Right hindlimb (tissue), 1 donor: ENCODE data around the gene IKZF5.

Experiments used
- DNase-seq: peaks from one replicate; pipeline ENCODE4 v3.0.0-alpha.2; 2018

Gene IKZF5, protein sequence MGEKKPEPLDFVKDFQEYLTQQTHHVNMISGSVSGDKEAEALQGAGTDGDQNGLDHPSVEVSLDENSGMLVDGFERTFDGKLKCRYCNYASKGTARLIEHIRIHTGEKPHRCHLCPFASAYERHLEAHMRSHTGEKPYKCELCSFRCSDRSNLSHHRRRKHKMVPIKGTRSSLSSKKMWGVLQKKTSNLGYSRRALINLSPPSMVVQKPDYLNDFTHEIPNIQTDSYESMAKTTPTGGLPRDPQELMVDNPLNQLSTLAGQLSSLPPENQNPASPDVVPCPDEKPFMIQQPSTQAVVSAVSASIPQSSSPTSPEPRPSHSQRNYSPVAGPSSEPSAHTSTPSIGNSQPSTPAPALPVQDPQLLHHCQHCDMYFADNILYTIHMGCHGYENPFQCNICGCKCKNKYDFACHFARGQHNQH

DNA sequence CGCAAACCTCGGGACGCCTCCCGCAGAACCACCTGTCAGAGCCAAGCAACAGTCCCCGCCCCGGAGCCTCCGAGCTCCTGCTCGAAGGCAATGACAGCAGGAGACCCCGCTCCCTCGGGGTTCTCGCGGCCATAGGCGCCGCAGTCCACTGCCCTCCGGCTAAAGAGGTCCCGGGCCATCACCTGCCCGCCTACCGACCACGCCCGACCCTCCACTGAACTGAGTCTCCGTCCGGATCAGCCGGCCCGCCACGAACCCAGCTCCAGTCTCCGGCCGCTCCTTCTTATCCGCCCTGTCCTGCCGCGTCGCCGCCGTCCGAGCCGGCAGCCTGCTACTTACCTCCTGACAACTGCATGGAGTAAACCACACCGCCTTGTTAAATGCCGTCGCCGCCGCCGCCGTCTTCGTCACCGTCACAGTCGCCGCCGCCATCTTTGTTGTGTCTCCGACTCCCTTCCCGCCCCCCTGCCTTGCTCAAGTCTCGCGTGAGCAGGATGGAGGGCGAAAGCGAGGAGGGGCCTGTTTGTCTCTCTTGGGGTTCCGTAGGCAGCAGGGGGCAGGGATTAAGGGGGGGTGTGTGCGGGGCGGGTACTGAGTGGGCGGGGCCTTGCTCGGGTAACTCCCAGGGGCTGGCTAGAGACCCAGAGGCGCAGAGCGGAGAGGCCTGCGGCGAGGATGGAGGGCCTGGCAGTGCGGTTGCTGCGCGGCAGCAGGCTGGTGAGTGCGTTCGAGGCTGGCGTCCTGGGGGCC lies at the start of gene IKZF5, which contains the start of gene ACADSB:
IKZF5 (minus strand) TSS at position 441 of the 750 bp plus-strand sequence. CDS start 10,170 bp downstream, outside the sequence.
ACADSB (plus strand) TSS at position 652 of the 750 bp plus-strand sequence; CDS start at position 676, 24 bp downstream.
- DNase-seq = peak; percentile 98

DNA sequence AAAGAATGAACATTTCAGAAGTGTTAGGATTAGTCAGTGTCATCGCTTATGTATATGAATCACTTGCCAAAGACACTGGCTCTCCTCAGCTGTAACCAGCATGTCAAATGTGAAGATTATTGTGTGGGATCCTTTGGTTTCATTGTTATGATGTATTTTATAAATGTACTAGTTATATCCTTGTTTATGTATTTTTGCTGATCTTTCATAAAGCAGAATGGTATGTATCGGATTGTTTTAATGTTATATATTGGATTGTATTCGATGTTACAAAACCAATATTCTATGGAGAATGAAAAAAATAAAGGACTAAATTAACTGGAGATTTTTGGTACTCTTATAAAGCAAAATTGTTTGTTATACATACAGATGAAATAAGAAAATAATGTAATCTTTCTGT lies 49.4 kb upstream of the IKZF5 start:
- no peak for DNase-seq

DNA sequence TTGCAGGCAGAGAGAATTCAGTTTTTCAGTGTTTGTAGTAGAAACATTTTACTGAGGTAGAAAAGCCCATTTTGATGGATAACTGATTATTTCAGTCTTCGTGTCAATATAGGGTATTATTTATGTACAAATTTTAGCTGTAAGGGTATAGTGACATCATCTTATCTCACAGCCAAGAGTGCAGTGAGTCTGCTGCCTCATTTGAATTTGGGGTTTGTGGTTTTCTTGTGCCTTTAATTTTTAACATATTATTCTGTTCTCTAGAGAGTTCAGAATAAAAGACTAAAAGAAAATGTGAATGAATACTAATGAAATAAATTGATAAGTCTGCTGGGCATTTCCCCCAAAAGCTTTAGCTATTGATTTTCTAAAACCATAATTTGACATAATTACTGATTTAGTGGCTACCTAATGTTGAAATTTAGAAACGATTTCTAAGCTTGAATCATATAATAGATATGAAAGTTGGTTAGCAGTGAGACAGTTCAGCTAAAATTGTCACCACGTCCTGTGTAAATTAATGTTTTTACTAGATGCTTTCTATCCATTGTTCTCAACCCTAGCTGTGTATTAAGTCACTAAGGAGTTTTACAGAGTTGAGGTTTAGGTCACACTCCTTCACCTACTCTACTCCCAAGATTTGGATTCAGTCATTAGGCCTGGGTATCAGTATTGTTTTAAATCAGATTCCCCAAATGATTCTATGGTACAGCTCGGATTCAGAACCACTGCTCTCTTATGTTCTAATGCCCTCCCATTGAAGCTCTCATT lies 37.6 kb upstream of the IKZF5 start:
- DNase-seq = no peak

DNA sequence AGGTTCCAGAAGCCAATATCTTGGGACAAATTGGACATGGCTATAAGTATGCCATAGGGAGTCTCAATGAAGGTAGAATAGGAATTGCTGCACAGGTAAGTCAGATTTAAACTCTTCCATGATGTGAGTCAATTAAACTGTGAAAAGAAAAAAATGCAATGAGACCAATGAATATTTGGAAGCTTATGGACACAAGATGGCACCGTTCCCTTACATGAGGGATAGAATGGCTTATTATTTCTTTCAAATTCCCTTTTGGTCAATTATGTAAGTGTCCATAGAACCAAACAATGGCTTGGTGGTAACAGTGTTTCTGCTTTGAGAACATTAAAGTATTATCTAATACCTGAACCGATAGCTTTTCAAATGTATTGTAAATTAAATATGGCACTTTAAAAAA lies 35.8 kb upstream of the IKZF5 start:
- DNase-seq = no peak

DNA sequence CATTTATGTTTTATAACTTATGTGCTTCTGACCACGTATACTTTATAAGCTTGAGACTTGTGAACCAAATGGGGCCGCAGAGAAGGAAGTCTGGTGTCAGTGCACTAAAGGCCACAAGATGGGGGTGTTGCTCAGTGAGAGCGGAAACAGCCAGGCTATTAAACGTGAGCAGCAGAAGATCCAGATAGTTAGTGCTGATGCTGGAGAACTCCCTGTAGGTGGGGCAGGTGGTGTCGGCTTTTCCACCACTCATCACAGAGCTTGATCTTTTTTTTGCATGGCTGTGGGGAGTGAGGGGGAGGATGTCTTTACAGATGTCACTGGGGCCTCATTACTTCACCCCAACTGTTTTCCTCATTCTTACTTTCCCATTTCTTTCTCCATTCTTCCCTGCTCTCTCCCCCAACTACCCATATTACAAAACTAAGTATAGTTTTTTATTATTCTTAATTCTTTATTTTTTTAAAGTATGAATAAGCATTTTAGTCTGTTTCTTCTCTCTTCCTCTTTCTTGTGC lies 34.9 kb upstream of the IKZF5 start:
- DNase-seq = peak; percentile 53

DNA sequence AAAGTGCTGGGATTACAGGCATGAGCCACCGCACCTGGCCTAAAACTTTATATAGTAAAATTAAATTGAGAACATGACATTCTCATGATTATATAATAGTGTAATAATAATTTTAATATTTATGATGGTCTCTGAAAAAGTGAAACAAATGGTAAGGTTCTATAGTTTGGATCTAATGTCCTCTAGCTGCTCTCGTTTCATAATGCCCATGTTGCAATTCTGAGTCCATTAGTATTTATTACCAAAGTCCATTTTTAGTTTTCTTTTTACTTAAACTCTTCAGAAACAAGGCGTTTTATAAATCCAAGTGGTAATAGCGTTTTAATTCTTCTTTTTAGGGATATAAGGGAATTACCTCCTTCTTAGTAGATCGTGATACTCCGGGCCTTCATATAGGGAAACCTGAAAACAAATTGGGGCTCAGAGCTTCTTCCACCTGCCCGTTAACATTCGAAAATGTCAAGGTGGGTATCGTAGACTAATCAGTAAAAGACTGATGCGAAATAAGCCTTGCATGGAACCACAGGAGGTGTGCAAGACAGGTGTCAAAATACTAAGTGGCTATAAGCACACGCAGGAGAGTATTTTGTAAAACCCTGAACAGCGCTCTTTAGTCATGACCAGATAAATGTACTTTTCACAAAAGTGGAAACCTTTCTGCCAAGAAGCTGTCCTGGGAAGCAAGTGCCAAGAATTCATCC lies 34.3 kb upstream of the IKZF5 start:
- no peak for DNase-seq

DNA sequence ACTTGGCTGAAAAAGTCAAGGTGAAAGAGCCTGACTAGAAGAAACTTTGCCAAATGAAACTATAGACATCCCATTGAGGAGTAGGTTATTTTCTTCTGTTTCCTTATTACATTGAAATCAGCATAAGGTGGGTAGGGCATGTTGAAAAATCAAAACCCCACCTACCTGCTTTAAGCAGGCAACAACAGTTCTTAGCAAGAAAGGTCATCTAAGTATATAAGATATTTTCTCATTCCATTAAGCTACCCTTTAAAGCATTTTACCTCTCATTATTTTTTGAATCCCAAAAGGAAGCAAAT lies 31.0 kb upstream of the IKZF5 start:
- no peak for DNase-seq

DNA sequence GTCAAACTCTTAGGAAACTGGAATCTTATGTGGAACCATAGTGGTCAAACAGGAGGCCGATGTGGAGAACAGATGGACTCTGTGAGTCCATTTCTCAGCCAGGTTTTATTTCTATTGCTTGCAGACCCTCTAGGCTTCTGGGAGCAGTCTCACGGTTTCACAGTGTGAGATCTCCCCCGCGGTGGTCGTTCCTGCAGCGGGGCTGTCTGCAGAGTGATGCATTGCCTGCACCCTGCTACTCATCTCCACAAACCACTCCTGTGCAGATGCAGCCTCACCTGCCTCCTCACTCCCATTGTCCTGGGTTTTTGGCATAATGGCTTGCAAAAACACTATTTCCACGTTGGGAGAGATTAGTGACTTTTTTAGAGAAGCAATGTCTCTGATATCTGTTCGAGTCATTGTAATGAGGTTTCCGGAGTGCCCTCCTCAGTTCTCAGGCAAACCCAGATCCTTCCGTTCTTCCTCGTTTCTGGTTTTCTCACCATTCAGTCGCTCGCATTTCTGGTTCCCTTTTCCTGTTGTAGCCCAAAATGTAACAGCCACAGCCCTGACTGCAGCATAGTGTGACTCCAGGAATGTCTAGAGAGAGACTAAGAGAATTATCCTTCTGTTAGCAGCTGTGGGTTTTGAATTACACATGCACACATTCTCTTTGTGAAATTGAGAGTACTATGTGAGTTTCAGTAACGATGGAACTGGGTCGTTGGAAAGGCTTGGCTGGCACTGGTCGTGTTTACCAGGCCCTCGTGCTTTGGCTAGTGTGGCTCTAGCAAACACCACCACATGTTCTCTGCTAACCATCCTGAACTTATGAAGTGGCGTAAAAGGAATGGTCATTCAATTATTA lies 30.4 kb upstream of the IKZF5 start:
- no peak for DNase-seq

DNA sequence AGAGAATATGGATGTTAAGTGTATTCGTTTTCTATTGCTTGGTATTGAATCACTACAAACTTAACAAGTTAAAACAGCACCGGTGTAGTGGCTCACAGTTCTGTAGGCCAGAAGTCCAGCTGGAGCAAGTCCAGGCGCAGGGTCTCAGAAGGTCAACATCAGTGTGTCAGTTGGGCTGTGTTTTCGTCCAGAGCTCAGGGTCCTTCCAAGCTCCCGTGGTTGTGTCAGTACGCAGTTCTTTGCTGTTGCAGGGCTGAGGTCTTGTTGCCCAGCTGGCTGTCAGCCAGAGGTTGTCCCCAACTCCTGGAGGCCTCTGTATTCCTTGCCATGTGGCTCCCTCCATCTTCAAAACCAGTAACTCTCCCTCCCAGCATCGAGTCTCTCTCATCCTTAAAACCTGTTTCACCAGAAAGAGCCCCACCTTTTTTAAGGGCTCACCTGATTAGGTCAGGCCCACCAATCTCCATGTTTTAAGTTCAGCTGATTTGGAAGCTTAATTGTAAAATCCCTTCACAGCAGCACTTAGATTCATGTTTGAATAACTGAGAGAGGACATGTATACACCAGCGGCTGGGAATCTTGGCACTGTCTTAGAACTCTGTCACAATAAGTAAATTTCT lies 27.0 kb upstream of the IKZF5 start:
- DNase-seq = no peak

DNA sequence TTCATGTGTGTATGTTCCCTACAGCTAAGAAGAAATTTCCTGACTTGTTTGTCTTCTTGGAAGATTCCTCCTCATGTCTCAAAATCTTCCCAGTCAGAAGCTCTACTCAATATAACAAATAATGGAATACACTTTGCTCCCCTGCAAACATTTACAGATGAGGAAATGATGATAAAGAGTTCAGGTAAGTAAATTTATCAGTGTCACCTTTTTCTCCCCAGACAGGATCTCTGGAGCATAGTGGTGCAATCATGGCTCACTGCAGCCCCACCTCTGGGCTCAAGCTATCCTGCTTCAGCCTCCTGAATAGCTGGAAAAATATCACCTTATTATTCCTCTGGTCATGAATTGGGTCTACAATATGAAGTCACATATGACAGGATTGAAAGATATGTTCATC lies 25.7 kb upstream of the IKZF5 start:
- DNase-seq = no peak

DNA sequence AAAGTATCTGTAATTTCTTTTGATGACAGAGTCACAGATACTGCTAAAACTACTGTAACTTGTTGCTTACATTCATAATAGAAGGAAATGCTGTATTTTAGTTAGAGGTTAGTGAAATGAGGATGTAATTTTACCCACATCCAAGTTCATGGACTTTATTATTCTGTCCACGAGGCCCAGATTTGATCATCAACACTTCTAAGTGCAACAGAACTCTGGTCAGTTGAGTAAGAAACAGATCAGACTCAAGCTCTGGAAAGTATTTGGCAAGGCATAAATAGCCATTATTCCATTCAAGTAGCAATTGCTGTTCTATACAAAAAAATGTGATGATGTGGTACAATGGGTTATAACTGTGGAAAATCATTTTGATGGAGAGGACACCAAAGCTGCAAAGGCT lies 22.5 kb upstream of the IKZF5 start:
- no peak for DNase-seq

DNA sequence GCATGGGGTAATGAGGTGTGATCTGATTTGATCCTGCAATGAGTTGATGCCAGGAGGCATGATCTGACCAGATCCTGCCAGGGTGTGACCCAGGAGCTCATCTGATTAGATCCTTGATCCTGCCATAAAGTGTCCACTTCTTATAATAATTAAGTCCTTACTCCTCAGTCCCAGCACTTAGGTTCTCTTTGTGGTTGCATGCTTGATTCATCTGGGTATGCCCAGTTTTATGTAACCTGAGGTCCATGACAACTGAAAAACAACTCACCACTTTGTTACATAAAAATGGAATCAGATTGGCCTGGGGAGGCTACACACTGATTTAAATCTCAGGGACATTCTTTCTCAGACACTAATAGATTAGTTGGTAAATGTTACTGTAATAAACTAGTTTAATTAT lies 19.3 kb upstream of the IKZF5 start:
- no peak for DNase-seq

DNA sequence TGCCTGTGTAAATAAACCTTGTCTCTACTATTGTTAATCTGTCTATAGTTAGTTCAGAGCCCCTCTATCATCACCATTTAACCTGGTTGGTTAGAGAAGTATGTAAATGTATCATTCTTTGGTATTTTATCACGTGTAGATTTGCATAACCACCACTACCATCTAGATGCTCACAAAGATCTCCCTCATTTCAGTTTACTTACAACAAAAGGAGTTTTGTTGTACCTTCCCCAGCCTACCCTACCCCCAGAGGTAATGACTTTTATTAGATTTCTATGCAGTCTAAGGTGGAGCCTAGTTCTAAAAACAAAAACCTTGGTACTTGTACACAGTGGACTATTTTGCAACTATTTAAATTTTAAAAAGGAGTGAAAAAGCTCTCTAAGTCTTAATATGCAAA lies 17.7 kb upstream of the IKZF5 start:
- DNase-seq = no peak

DNA sequence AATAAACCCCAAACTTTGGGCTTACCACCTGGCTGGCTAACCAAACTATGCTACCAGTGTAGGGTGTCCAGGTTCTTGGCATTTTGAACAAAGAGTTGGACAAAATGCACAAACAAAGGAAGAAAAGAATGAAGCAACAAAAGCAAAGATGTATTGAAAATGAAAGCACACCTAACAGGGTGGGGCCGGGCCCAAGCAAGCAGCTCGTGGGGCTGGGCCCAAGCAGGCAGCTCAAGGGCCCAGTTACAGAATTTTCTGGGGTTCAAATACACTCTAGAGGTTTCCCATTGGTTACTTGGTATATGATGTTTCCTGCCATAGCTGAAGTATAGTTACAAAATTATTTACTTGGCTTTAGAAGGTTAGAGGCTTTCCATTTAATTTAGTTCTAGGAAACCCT lies 15.9 kb upstream of the IKZF5 start:
- DNase-seq = no peak

DNA sequence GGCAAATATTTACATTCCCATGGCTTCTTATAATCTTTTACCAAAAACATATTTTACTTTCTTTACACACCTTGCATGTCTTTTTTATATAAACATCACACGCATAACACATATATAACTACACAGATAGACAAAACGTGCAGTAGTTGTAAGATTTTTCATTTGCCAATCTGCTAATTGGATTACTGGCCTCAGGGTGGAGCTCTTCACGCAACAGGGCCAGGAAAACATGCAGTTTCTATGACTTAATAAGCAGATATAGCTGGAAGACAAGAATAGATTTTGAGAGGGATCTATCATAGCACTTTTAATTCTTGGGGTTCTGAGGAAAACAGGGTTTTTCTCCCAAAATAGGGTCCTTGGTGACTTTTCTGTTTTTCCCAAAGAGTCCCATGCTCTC lies 12.9 kb upstream of the IKZF5 start:
- DNase-seq = no peak

DNA sequence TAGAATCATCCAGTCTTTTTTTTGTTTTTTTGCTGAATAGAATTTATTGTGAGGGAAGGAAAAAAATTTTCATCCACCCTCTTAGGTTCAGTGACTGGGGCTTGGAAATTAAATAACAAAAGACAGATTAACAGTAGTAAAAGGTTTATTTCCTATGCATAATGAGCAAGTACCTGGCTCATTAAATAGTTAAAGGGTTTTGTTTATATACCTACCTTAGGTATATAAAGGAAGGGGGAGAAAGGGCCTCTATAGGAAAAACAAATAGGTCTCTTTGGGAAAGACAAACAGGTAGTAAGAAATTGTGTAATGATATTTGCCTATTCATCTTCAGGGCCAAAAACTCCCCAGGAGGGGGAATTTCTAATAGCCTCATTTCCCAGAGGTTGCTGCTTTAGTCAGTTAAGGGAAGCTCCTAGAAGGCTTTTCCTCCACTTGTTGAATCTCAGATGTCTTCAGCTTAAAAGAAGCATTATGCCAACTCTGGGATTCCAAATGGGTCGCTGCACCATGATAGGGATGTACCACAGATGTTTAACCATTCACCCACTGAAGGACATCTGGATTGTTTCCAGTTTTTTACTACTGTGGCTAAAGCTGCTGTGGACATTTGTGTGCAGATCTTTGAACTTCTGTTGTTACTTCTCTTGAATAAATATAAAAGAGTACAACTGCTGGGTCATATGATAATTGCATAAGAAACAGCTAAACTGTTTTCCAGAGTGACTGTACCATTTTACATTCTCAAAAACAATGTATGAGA lies 11.5 kb upstream of the IKZF5 start:
- DNase-seq = no peak

DNA sequence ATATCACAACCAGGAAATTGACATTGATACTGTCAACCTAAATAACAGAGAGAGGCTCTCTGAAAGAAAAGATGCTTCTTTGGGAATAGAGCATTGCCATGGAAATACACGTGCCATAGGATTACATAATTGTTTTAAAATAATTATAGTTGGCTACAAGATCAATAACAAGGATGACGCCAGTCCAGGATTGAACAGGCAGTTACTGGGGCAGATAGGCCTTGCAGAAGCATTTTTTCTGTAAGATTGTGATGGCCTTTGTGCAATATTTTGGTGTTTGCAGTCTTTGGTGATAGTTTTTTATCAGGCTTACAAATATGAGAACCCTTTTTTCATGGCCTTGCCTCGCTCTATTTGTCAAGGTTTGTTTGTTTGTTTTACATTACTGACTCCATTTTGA lies 10.7 kb upstream of the IKZF5 start:
- no peak for DNase-seq

DNA sequence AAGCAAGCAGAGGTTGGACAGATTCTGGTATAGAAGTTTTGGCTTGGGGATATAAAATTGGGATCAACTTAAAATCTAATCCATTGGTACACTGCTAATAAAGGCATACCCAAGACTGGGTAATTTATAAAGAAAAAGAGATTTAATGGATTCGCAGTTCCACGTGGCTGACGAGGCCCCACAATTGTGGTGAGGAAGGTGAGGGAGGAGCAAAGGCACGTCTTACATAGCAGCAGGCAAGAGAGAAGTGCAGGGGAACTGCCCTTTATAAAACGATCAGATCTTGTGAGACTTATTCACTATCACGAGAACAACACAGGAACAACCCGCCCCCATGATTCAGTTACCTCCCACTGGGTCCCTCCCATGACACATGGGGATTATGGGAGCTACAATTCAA lies 9.9 kb upstream of the IKZF5 start:
- DNase-seq = no peak

DNA sequence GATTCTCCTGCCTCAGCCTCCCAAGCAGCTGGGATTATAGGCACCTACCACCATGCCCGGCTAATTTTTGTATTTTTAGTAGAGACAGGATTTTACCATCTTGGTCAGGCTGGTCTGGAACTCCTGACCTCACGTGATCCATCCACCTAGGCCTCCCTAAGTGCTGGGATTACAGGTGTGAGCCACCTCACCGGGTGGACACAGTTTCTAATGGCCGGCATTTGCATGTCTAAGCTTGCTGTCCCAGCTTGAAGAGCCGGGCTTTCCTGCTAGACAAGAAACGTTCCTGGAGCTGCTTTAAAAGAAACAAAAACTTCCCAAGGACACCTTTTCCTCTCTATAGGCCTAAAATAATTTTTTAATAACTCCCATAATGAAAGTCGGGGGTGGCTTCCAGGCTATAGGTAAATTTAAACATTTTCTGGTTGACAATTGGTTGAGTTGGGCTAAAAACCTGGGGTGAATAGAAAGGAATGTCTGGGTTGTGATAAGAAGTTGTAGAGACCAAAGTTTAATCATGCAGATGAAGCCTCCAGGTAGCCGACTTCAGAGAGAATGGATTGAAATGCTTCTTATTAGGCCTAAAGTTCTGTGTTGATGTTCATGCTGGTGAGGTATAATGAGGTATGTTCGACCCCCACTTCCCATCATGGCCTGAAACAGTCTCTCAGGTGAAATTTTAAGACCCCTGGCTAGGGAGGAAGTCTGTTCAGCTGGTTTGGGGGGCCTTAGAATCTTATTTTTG lies 9.0 kb upstream of the IKZF5 start:
- DNase-seq = no peak

DNA sequence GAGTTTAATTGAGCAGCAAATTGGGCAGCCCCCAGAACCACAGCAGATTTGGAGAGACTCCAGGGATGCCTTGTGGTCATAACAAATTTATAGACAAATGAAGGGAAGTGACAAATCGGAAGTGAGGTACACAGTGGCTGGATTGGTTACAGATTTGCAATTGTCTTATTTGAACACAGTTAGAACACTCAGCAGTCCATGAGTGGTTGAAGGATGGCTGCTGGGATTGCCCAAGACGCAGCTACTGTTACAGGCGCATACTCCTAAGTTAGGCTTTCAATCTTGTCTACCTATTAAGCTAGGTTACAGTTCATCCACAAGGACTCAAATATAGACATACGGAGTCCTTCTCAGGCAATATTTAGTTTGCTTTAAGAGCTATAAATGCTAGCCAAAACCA lies 7.6 kb upstream of the IKZF5 start:
- DNase-seq = no peak
